ENCODE measurements around the gene CNTNAP2. TPM values are rescaled to one million over a fixed set of nuclear protein-coding genes. Genes with fewer than 3 reads are reported as not detected.

Gene CNTNAP2
- total and polyA plus RNA-seq, 2 donors (not counting 1 experiment from before 2014, with no cell fraction given) = not detected

DNA sequence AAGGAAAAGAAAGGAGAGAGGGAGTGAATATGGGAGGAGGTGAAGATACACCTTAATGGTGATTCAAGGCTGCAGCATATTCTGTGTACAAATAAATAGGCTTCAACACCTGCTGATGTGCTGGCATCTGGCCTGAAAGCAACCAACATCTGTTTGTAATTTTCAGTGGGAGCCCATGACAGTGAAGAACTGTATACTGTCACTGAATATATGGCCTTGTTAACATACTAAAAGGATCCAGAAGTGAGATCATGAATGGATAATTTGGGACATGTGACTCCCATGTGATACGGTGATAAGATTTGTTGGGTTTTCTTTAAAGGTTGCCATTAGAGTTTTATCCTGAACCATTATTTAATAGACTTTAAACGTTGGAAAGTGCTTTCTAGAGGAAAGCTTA, 459.3 kb downstream of the CNTNAP2 start:
- no peak overlapping the region for H3K4me3 ChIP-seq (replicated peaks in 1 of 4; ENCODE audit: control extremely low read depth in 1 of 4, insufficient read depth in 1 of 4, low read depth in 3 of 4, low read length in 4 of 4)
- no peaks in the 10 kb centered on the region for H3K4me1 ChIP-seq (ENCODE audit: control insufficient read depth, extremely low read depth, insufficient read depth, low read length)
- no peak overlapping the region for H3K4me2 ChIP-seq (ENCODE audit: extremely low read depth, insufficient read depth, low read length)

DNA sequence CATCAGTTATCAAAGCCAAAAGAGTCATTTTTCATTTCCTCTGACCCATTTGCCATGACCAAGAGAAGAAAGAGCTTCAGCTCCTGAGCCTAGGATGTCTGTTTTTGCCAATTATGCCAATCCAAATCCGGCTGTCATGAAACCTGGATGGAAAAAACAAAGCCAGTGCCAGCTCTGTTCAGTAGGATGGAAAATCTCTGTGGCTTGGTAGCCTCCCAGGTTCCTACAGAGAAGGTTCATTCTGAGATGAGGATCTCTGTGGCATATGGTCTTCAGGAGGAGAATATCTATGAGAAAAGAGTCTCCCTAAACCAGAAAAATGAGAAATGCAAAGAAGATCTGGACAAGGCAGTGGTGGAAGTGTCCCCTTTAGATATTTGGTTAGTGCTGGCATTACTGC, 475.4 kb downstream of the CNTNAP2 start:
- Histone ChIP-seq H3K4me3 (replicated peaks in 1 of 4; ENCODE audit: control extremely low read depth in 1 of 4, insufficient read depth in 1 of 4, low read depth in 3 of 4, low read length in 4 of 4) (no peak overlapping the region), H3K36me3 (ENCODE audit: control insufficient read depth, insufficient read depth, low read length) (no peaks in the 10 kb centered on the region), H2AFZ (ENCODE audit: low read length) (no peak overlapping the region), H3K27ac (ENCODE audit: insufficient read depth, low read length) (no peak overlapping the region), H3K9me3 (ENCODE audit: control insufficient read depth, insufficient read depth, low read depth, low read length) (no peaks in the 10 kb centered on the region), H3K4me2 (ENCODE audit: extremely low read depth, insufficient read depth, low read length) (no peak overlapping the region), H3K9ac (ENCODE audit: insufficient read depth, low read length) (no peak overlapping the region), H3K4me1 (ENCODE audit: control insufficient read depth, extremely low read depth, insufficient read depth, low read length) (no peaks in the 10 kb centered on the region), H3K27me3 (ENCODE audit: control insufficient read depth, insufficient read depth, low read length) (no peaks in the 10 kb centered on the region), H3K79me2 (ENCODE audit: control insufficient read depth, insufficient read depth, low read length) (no peaks in the 10 kb centered on the region), H4K20me1 (ENCODE audit: control insufficient read depth, extremely low read depth, insufficient read depth, low read length) (no peaks in the 10 kb centered on the region)
- TF ChIP-seq, protein P1, sequence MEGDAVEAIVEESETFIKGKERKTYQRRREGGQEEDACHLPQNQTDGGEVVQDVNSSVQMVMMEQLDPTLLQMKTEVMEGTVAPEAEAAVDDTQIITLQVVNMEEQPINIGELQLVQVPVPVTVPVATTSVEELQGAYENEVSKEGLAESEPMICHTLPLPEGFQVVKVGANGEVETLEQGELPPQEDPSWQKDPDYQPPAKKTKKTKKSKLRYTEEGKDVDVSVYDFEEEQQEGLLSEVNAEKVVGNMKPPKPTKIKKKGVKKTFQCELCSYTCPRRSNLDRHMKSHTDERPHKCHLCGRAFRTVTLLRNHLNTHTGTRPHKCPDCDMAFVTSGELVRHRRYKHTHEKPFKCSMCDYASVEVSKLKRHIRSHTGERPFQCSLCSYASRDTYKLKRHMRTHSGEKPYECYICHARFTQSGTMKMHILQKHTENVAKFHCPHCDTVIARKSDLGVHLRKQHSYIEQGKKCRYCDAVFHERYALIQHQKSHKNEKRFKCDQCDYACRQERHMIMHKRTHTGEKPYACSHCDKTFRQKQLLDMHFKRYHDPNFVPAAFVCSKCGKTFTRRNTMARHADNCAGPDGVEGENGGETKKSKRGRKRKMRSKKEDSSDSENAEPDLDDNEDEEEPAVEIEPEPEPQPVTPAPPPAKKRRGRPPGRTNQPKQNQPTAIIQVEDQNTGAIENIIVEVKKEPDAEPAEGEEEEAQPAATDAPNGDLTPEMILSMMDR (conservative IDR thresholded peaks at IDR 0.05 in 1 of 2, IDR thresholded peaks at IDR 0.05 in 1 of 2; ENCODE audit: low read depth in 1 of 2, low read length in 2 of 2) = no peak
- no peak for TF ChIP-seq EZH2 (IDR thresholded peaks at IDR 0.05; ENCODE audit: low read length, missing control alignments)
- DNase-seq (ENCODE audit: low read depth in 2 of 2) = no peak

More for the DNA sequence above, 459.3 kb downstream of the CNTNAP2 start:
- no peak for TF ChIP-seq EZH2 (IDR thresholded peaks at IDR 0.05; ENCODE audit: low read length, missing control alignments)
- TF ChIP-seq, protein P1 (conservative IDR thresholded peaks at IDR 0.05 in 1 of 2, IDR thresholded peaks at IDR 0.05 in 1 of 2; ENCODE audit: low read depth in 1 of 2, low read length in 2 of 2) = no peak
- H3K9me3 ChIP-seq (ENCODE audit: control insufficient read depth, insufficient read depth, low read depth, low read length) = no peaks in the 10 kb centered on the region
- H3K79me2 ChIP-seq (ENCODE audit: control insufficient read depth, insufficient read depth, low read length) = no peaks in the 10 kb centered on the region
- DNase-seq (ENCODE audit: low read depth in 2 of 2) = no peak
- H3K9ac ChIP-seq (ENCODE audit: insufficient read depth, low read length) = no peak overlapping the region
- no peak overlapping the region for H2AFZ ChIP-seq (ENCODE audit: low read length)
- no peaks in the 10 kb centered on the region for H3K27me3 ChIP-seq (ENCODE audit: control insufficient read depth, insufficient read depth, low read length)
- no peak overlapping the region for H3K27ac ChIP-seq (ENCODE audit: insufficient read depth, low read length)
- no peaks in the 10 kb centered on the region for H4K20me1 ChIP-seq (ENCODE audit: control insufficient read depth, extremely low read depth, insufficient read depth, low read length)
- no peaks in the 10 kb centered on the region for H3K36me3 ChIP-seq (ENCODE audit: control insufficient read depth, insufficient read depth, low read length)

DNA sequence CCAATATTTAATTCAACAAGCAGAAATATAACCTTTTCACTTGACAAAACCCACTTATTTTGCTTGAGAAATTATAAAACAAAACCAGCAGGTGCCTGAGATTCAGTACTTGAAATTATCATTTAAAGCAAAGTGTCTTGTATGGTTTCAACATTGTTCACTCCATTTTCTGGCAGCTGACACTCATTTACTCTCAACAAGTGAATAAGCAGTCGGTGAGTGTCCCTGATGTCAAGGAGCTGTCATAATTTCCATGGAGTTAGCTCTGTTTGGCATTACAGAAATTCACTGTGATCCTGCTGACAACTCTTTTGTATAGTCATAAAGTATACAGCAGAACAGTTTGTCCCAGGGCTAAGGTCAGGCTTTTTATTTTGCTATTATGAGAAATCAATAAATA, 490.0 kb downstream of the CNTNAP2 start:
- Histone ChIP-seq H3K36me3 (ENCODE audit: control insufficient read depth, insufficient read depth, low read length) (no peaks in the 10 kb centered on the region), H3K4me1 (ENCODE audit: control insufficient read depth, extremely low read depth, insufficient read depth, low read length) (no peaks in the 10 kb centered on the region), H3K9ac (ENCODE audit: insufficient read depth, low read length) (no peak overlapping the region), H3K9me3 (ENCODE audit: control insufficient read depth, insufficient read depth, low read depth, low read length) (no peaks in the 10 kb centered on the region), H3K79me2 (ENCODE audit: control insufficient read depth, insufficient read depth, low read length) (no peaks in the 10 kb centered on the region), H3K4me3 (replicated peaks in 1 of 4; ENCODE audit: control extremely low read depth in 1 of 4, insufficient read depth in 1 of 4, low read depth in 3 of 4, low read length in 4 of 4) (no peak overlapping the region), H4K20me1 (ENCODE audit: control insufficient read depth, extremely low read depth, insufficient read depth, low read length) (no peaks in the 10 kb centered on the region), H3K27me3 (ENCODE audit: control insufficient read depth, insufficient read depth, low read length) (no peaks in the 10 kb centered on the region), H3K27ac (ENCODE audit: insufficient read depth, low read length) (no peak overlapping the region), H2AFZ (ENCODE audit: low read length) (no peak overlapping the region), H3K4me2 (ENCODE audit: extremely low read depth, insufficient read depth, low read length) (no peak overlapping the region)
- DNase-seq (ENCODE audit: low read depth in 2 of 2) = no peak
- no peak for TF ChIP-seq EZH2 (IDR thresholded peaks at IDR 0.05; ENCODE audit: low read length, missing control alignments)
- TF ChIP-seq, protein P1 (conservative IDR thresholded peaks at IDR 0.05 in 1 of 2, IDR thresholded peaks at IDR 0.05 in 1 of 2; ENCODE audit: low read depth in 1 of 2, low read length in 2 of 2) = no peak

Data from fibroblast of lung (primary cell).